Right lobe of liver (tissue), 6 donors: ENCODE results near the gene REPS1. TPM values are rescaled to one million over a fixed set of nuclear protein-coding genes. Genes with fewer than 3 reads are reported as not detected.
A peak's percentile ranks its signal among the peaks of the same experiment; 100 is the strongest.

Source experiments
- ATAC-seq, 4 donors: fragments of 200-7000 bp; cut with Tn5 transposase; one replicate each; pipeline ENCODE4 v1.9.1; 2020; ENCODE audit warnings: mild to moderate bottlenecking in 4 of 4, moderate library complexity in 4 of 4
- DNase-seq, 3 donors: peaks; one replicate each; pipeline ENCODE4 v3.0.0-alpha.2; 2020
- H3K27ac ChIP-seq, 3 donors: fragments of 200-600 bp; one replicate each; pipeline ENCODE4 v1.8.0; 2022
- H3K27me3 ChIP-seq, 2 donors: fragments of 200-600 bp; one replicate each; pipeline ENCODE4 v1.8.0; 2022
- H3K36me3 ChIP-seq, 4 donors: fragments of 200-600 bp; sonication (generic) in 1 of 4; one replicate each; pipeline versions ENCODE4 v1.5.1 to v1.8.0; 2017 to 2022; ENCODE audit warnings: control low read depth in 1 of 4
- H3K4me1 ChIP-seq, 4 donors: fragments of 200-600 bp; sonication (generic) in 1 of 4; one replicate each; pipeline versions ENCODE4 v1.5.1 to v1.8.0; 2017 to 2022; ENCODE audit warnings: control low read depth in 1 of 4
- H3K4me3 ChIP-seq, 3 donors: fragments of 200-600 bp; one replicate each; pipeline ENCODE4 v1.8.0; 2022
- H3K9me3 ChIP-seq, 4 donors: fragments of 200-600 bp; sonication (generic) in 1 of 4; one replicate each; pipeline versions ENCODE4 v1.5.1 to v1.8.0; 2017 to 2022; ENCODE audit warnings: control low read depth in 1 of 4
- POLR2A ChIP-seq: fragments of 450-650 bp; IDR thresholded peaks from one replicate; pipeline ENCODE4 v1.6.1; 2017; ENCODE audit warnings: antibody characterized with exemption, mild to moderate bottlenecking
- WGBS: methylation state at CpG from one replicate; pipeline ENCODE4 v1.1.6; 2018; ENCODE audit warnings: low coverage, low lambda C conversion rate; ENCODE audit not compliant: insufficient coverage; ENCODE audit errors: missing lambda C conversion rate; 5-methylcytosine and 5-hydroxymethylcytosine counted together
- intact Hi-C, 2 donors: fragments of 100-400 bp; cut with DNase I; formaldehyde crosslinking; loops; one replicate each; pipeline versions ENCODE4 v1.11.2 to v1.14.1; 2022
- total RNA-seq, 6 experiments: library from RNA; depleted of rRNA in 2 of 6; stranded (reverse); fragments of >200 nt in 2 of 6; fragmentation: NEBNext Ultra II Directional in 3 of 6; extraction: Animal tissue kit (Norgen Biotek cat#: 25700) in 3 of 6; gene quantifications; one replicate each; pipeline versions ENCODE4 v1.1.0 to v1.2.4, GENCODE V29; 2016 to 2023
- TF ChIP-seq, protein P1 (sequence below), 4 donors: fragments of 200-600 bp in 3 of 4; fragments of 450-650 bp in 1 of 4; IDR thresholded peaks; one replicate each; pipeline versions ENCODE4 v1.5.1 to v1.8.0; 2016 to 2022; ENCODE audit warnings: antibody characterized with exemption in 4 of 4, mild to moderate bottlenecking in 2 of 4
- donor health status: DM: no; HTN: yes; CAD: no.
- donor health status: DM: no; HTN: no; CAD: no.
- donor health status: DM: no; HTN: no; CAD: no.
- donor health status: DM: no; HTN: yes; CAD: no.
- donor health status: DM: no; HTN: yes; CAD: no.

REPS1 gene
- total RNA-seq, 6 experiments from 2014 or later = 17.0 to 68.0 (median 34.0) TPM

DNA sequence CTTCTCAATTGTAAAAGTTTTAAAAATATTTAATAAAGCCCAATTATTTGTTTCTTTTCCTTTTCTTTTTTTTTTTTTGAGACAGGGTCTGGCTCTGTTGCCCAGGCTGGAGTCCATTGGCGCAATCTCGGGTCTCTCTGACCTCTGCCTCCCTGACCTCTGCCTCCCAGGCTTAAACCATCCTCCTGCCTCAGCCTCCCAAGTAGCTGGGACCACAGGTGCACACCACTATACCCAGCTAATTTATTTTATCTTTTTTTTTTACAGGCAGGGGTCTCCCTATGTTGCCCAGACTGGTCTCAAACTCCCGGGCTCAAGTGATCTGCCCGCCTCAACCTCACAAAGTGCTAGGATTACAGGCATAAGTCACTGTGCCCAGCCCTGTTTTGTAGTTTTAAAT, 9.8 kb downstream of the REPS1 start:
- 92% methylated on average over 4 of the region's 4 CpGs for whole genome bisulfite sequencing
- TF ChIP-seq POLR2A = no peak
- TF ChIP-seq, protein P1, sequence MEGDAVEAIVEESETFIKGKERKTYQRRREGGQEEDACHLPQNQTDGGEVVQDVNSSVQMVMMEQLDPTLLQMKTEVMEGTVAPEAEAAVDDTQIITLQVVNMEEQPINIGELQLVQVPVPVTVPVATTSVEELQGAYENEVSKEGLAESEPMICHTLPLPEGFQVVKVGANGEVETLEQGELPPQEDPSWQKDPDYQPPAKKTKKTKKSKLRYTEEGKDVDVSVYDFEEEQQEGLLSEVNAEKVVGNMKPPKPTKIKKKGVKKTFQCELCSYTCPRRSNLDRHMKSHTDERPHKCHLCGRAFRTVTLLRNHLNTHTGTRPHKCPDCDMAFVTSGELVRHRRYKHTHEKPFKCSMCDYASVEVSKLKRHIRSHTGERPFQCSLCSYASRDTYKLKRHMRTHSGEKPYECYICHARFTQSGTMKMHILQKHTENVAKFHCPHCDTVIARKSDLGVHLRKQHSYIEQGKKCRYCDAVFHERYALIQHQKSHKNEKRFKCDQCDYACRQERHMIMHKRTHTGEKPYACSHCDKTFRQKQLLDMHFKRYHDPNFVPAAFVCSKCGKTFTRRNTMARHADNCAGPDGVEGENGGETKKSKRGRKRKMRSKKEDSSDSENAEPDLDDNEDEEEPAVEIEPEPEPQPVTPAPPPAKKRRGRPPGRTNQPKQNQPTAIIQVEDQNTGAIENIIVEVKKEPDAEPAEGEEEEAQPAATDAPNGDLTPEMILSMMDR (IDR thresholded peaks at IDR 0.05) = no peak
- Histone ChIP-seq H3K4me1 (peaks cover 0 to 10% (median 4%) of the 10 kb centered on the region in 4 donors), H3K9me3 (no peaks in the 10 kb centered on the region), H3K27ac (no peak overlapping the region), H3K36me3 (no peaks in the 10 kb centered on the region), H3K4me3 (no peak overlapping the region), H3K27me3 (no peaks in the 10 kb centered on the region)
- DNase-seq (no peak), ATAC-seq (no peak)
- intact Hi-C loops = loop anchor here in 1 of 2 donors (10.0 kb wide), 1 partner anchor 377 kb away; no protein-coding TSS in a partner anchor

DNA sequence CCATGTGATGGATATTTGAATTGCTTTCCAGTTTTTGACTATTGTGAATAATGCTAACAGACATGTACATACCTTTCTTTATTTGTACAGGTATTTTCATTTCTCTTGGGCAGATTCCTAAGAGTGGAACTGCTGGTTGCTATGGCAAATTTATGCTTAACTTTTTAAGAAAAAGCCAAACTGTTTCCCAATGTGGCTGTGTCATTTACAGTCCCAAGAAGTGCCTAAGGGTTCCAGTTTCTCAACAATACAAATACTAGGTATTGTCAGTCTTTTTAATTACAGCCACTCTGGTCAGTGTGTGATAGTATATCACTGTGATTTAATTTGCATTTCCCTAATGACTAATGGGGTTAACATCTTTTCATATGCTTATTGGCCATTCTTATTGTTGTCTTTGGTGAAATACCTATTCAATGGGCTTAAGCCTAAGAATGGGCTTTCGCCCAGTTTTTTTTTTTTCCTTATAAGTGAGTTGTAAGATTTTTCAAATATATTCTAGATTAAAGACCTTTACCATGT, 10.3 kb downstream of the REPS1 start:
- Histone ChIP-seq H3K36me3 (no peaks in the 10 kb centered on the region), H3K4me1 (peaks cover 0 to 13% (median 3%) of the 10 kb centered on the region in 4 donors)
- 100% methylated on average over 1 of the region's 1 CpG for WGBS

DNA sequence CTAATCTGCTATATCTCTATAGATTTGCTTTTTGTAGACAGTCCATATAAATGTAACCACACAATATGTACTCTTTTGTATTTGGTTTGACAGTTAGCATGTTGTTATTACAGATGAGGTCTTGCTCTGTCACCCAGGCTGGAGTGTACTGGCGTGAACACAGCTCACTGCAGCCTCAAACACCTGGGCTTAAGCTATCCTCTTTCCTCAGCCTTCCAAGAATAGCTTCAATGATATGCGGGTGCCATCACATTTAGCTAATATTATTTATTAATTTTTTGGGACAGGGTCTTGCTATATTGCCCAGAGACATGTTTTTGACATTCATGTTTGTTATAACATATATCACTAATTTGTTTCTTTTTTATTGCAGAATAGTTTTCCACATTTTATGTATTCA, 10.8 kb downstream of the REPS1 start:
- Histone ChIP-seq H3K36me3 (no peaks in the 10 kb centered on the region), H3K27ac (no peak overlapping the region), H3K27me3 (no peaks in the 10 kb centered on the region), H3K4me3 (no peak overlapping the region), H3K4me1 (peaks cover 0 to 13% (median 4%) of the 10 kb centered on the region in 4 donors), H3K9me3 (no peaks in the 10 kb centered on the region)
- no peak for TF ChIP-seq POLR2A
- TF ChIP-seq, protein P1 (IDR thresholded peaks at IDR 0.05) = no peak
- intact Hi-C loops = loop anchor here in 1 of 2 donors (10.0 kb wide), 1 partner anchor 378 kb away; no protein-coding TSS in a partner anchor
- ATAC-seq (no peak), DNase-seq (no peak)
- WGBS = 94% methylated on average over 2 of the region's 2 CpGs

More for the DNA sequence above, 10.3 kb downstream of the REPS1 start:
- no peak overlapping the region for H3K27ac ChIP-seq
- DNase-seq = no peak
- intact Hi-C loops = loop anchor here in 1 of 2 donors (10.0 kb wide), 1 partner anchor 377 kb away; no protein-coding TSS in a partner anchor
- TF ChIP-seq POLR2A = no peak
- no peak overlapping the region for H3K4me3 ChIP-seq
- no peaks in the 10 kb centered on the region for H3K27me3 ChIP-seq
- ATAC-seq = no peak
- no peaks in the 10 kb centered on the region for H3K9me3 ChIP-seq

DNA sequence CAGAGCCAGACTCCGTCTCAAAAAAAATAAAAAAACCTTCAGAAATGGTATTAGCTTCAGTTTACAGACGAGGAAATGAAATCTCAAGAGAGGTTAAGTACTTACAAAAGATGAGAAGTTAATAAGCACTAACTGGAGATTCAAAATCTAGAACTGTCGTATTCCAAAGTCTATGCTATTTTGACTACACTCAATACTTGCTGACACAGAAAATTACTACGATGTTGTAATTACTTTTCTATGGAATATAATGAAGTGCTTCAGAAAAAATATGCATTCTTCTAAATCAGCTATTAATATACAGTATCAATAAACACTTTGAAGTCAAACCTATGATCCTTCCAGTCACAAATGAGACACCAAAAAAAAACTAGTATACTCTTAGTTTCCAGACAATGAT, 12.2 kb downstream of the REPS1 start:
- ATAC-seq (no peak), DNase-seq (no peak)
- H3K4me1 ChIP-seq = peaks cover 0 to 20% (median 7%) of the 10 kb centered on the region in 4 donors
- H3K36me3 ChIP-seq = no peaks in the 10 kb centered on the region
- H3K27ac ChIP-seq = no peak overlapping the region
- H3K27me3 ChIP-seq = no peaks in the 10 kb centered on the region
- WGBS = 86% methylated on average over 3 of the region's 4 CpGs
- H3K9me3 ChIP-seq = no peaks in the 10 kb centered on the region
- H3K4me3 ChIP-seq = no peak overlapping the region
- intact Hi-C loops = loop anchor here in 1 of 2 donors (10.0 kb wide), 1 partner anchor 379 kb away; no protein-coding TSS in a partner anchor
- TF ChIP-seq POLR2A = no peak
- TF ChIP-seq, protein P1 (IDR thresholded peaks at IDR 0.05) = no peak

DNA sequence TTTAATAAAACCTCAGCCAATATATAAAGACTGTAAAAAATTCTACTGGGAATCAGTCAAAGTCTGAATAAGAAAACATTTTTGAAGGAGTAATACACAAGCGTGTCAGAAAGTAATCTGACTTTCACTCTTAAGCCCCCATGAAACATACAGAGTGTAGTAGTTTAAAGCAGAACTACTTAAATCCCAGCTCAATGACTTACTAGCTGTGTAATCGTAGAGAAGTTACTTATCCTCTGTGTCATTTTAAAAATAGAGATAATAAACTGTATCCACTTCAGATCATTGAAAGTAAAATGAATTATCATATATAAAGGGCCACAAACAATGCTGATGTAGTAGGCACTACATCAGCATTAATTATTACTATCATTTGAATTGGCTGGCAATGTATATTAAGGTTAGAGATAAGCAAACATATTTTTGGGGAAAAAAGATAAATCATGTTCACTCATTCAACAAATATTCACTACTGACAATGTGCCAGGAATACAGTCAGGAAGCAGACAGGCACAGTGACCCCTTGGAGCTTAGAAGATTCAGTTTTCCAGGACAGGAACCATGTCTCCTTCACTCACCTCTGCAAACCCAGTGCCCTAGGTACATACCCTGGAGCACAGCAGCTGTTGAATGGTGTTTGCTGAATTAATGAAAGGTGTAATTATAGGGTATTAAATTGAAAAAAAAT, 14.4 kb downstream of the REPS1 start:
- 40% methylated on average over 2 of the region's 2 CpGs for WGBS
- no peak for TF ChIP-seq POLR2A
- TF ChIP-seq, protein P1 (IDR thresholded peaks at IDR 0.05) = no peak
- H3K27me3 ChIP-seq = no peaks in the 10 kb centered on the region
- no peak overlapping the region for H3K27ac ChIP-seq
- DNase-seq (no peak), ATAC-seq (peak in 2 of 4 donors; percentile 17 to 21)
- peaks cover 0 to 25% (median 7%) of the 10 kb centered on the region in 4 donors for H3K4me1 ChIP-seq
- no peaks in the 10 kb centered on the region for H3K36me3 ChIP-seq
- no peaks in the 10 kb centered on the region for H3K9me3 ChIP-seq
- intact Hi-C loops = loop anchor here in 1 of 2 donors (10.0 kb wide), 1 partner anchor 381 kb away; no protein-coding TSS in a partner anchor
- H3K4me3 ChIP-seq = no peak overlapping the region
